SJCRH30 (cell line): ENCODE data around the gene NAPSA. TPM values are rescaled to one million over a fixed set of nuclear protein-coding genes. Genes with fewer than 3 reads are reported as not detected.
"Not testable (repeated sequence)": the region's sequence is repeated elsewhere in the genome, so short reads cannot be mapped to it uniquely, and the experiment has no call there.

Source experiments
- DNase-seq, 2 experiments: peaks; one replicate each; pipeline ENCODE4 v3.0.0-alpha.2; 2015 to 2020
- H3K27ac ChIP-seq: fragments of 250-450 bp; sonication (Bioruptor Pico); 2 replicates; pipeline ENCODE4 v1.5.1; 2020; ENCODE audit warnings: mild to moderate bottlenecking, moderate library complexity
- H3K27me3 ChIP-seq: fragments of 250-450 bp; sonication (Bioruptor Pico); 2 replicates; pipeline ENCODE4 v1.5.1; 2020; ENCODE audit warnings: mild to moderate bottlenecking, moderate library complexity
- H3K36me3 ChIP-seq: fragments of 250-450 bp; sonication (Bioruptor Pico); 2 replicates; pipeline ENCODE4 v1.5.1; 2020; ENCODE audit warnings: mild to moderate bottlenecking, moderate library complexity
- H3K4me1 ChIP-seq: fragments of 250-450 bp; sonication (Bioruptor Pico); 2 replicates; pipeline ENCODE4 v1.5.1; 2020; ENCODE audit warnings: mild to moderate bottlenecking, moderate library complexity
- H3K4me3 ChIP-seq: fragments of 250-450 bp; sonication (Bioruptor Pico); 2 replicates; pipeline ENCODE4 v1.5.1; 2020; ENCODE audit warnings: mild to moderate bottlenecking, moderate library complexity
- H3K9me3 ChIP-seq: fragments of 250-450 bp; sonication (Bioruptor Pico); replicated peaks from 2 replicates; pipeline ENCODE4 v1.5.1; 2020; ENCODE audit warnings: mild to moderate bottlenecking, moderate library complexity
- total RNA-seq: library from RNA; depleted of rRNA; stranded (reverse); fragments of >200 nt; shearing (Covaris generic); gene quantifications from 2 replicates; pipeline ENCODE4 v1.2.3, GENCODE V29; 2014

Gene NAPSA
- total RNA-seq, 1 experiment from 2014 or later, result 0.08 TPM

DNA sequence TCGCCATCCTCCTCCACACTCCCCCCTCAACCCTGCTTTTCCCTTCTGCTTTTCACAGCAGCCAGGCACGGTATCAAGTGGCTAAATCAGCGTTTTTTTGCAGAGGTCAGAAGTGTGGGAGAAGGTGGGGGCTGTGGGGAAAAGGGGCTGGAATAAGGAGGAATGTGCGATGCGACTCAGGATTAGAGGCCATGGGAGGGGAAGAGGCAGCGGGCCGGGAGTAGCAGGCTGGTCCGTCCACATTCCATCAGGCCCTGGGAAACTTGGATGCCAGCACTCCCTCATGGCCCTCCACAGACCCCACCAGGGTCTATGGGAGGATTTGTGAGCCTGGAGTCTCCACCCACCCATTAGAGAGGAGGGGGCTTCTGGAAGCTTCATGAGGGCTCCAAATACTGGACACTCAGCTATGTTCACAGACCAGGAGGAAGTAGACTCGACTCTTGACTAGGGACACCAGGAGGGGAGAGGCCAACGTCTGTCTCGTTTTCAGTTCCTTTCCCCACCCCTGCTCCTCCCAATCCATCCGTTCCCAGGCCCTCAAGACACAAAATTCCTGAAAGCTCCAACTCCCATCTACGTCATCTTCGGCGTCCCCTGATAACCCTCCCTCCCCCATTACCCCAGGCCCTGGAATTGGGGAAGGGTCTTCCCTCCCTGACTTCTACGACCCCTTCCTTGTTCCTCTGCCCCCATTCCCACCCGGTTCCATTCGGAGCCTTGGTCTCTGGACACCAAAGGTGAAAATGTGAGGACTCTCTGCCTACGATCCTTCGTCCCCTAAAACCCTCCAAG is 33.0 kb downstream of the NAPSA start:
- DNase-seq, result no peak
- H3K27ac ChIP-seq, result no peak overlapping the region
- no peaks in the 10 kb centered on the region for H3K4me1 ChIP-seq
- H3K36me3 ChIP-seq, result no peaks in the 10 kb centered on the region
- no peaks in the 10 kb centered on the region for H3K9me3 ChIP-seq
- no peaks in the 10 kb centered on the region for H3K27me3 ChIP-seq
- H3K4me3 ChIP-seq, result no peak overlapping the region

DNA sequence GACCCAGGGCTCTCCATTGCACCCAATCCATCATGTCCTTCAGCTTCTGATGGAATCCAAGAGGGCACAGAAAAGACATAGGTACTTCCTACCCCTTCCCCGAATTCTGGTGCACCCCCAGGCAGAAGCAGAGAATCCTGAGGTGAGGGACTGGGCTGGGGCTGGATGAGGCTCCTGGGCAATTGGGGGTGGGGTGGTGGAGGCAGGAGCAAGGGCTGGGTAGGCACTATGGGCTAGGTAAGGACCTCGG is 33.5 kb downstream of the NAPSA start:
- H3K27me3 ChIP-seq, result no peaks in the 10 kb centered on the region
- H3K4me1 ChIP-seq, result no peaks in the 10 kb centered on the region
- H3K9me3 ChIP-seq, result no peaks in the 10 kb centered on the region
- H3K36me3 ChIP-seq, result no peaks in the 10 kb centered on the region
- H3K4me3 ChIP-seq, result no peak overlapping the region
- no peak for DNase-seq
- H3K27ac ChIP-seq, result no peak overlapping the region

DNA sequence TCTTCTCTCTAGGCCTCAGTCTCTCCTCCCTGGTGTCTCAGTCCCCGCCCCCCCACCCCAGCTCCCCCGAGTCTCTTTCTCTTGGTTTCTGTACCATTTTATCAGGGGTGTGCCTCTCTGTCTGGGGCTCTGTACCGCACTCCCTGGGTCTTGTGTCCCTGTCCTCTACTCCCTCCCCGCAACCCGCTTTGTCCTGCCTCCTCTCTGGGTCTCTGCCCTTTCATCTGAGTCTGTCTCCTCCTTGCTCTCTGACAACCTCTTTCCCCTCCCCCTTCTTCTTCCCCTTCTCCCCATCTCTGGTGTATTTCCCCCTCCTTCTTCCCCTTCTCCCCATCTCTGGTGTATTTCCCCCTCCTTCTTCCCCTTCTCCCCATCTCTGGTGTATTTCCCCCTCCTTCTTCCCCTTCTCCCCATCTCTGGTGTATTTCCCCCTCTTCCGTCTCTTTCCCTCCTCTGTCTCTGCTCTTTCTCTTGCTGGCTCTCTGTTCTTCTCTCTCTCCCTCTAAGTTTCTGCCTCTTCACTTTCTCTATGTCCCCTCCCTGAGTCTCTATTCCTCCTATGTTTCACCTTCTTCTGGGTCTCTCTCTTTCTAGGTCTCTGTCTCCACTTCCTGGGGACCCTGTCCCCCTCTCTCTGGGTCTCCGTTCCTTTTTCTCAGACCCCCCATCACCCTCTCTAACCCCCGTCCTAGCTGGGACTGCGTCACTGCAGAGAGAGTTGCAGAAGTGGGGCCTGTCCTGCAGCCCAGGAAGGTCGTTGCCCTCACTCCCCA is 34.0 kb downstream of the NAPSA start:
- Histone ChIP-seq H3K9me3 (no peaks in the 10 kb centered on the region), H3K27ac (no peak overlapping the region), H3K4me1 (no peaks in the 10 kb centered on the region), H3K36me3 (no peaks in the 10 kb centered on the region), H3K4me3 (peak overlapping the region; percentile 52), H3K27me3 (no peaks in the 10 kb centered on the region)
- DNase-seq, result no peak

DNA sequence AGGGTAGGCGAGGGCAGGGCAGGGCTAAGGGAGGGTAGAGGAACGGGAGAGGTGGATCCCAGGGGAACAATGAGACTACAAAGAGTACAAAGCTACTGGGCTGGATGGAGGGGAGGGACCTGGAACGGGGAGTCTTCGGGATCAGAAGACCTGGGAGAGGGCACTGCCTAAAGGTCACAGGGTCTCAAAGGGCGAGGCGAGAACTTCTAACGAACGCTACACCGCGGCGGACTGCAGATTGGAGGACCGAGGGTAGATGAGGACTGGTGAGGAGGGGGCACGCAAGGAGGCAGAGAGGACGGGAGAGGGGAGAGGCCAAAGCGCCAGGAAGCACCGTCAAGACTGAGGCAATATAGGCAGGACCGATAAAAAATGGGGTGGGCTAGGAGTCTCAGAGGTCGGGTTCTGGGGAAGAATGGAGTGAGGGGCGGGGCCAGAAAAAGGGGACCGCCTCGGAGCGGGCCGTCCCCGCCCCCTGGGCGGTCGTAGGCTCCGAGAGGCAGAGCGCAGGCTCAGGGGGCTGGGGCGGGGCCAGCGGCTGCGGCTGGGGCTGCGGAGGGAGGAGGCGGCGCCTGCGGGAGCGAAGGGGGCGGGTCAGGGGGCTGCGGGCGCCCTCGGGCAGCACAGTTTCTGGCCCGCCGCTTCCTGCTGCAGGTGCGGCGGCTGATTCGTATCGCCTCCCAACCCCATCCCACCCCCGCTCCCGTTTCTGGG is 34.9 kb downstream of the NAPSA start:
- Histone ChIP-seq H3K27ac (no peak overlapping the region), H3K4me3 (peak overlapping the region; percentile 52), H3K4me1 (peaks cover 4% of the 10 kb centered on the region; the same call in 1 of the 2 replicates), H3K27me3 (no peaks in the 10 kb centered on the region), H3K9me3 (no peaks in the 10 kb centered on the region), H3K36me3 (no peaks in the 10 kb centered on the region)
- peak; percentile 89 to 90 for DNase-seq

DNA sequence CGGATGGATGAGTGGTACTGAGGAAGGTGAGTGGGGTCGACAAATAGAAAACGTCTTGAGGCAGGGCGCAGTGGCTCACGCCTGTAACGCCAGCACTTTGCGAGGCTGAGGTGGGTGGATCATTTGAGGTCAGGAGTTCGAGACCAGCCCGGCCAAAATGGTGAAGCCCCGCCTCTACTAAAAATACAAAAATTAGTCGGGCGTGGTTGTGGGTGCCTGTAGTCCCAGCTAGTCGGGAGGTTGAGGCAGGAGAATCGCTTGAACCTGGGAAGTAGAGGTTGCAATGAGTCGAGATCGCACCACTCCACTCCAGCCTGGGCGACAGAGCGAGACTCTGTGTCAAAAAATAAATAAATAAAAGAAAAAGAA is 35.5 kb downstream of the NAPSA start:
- H3K36me3 ChIP-seq, DNase-seq, H3K4me1 ChIP-seq, H3K27me3 ChIP-seq, H3K9me3 ChIP-seq: not testable (repeated sequence)
- Histone ChIP-seq H3K27ac (peak overlapping the region; percentile 27), H3K4me3 (peak overlapping the region; percentile 46)

DNA sequence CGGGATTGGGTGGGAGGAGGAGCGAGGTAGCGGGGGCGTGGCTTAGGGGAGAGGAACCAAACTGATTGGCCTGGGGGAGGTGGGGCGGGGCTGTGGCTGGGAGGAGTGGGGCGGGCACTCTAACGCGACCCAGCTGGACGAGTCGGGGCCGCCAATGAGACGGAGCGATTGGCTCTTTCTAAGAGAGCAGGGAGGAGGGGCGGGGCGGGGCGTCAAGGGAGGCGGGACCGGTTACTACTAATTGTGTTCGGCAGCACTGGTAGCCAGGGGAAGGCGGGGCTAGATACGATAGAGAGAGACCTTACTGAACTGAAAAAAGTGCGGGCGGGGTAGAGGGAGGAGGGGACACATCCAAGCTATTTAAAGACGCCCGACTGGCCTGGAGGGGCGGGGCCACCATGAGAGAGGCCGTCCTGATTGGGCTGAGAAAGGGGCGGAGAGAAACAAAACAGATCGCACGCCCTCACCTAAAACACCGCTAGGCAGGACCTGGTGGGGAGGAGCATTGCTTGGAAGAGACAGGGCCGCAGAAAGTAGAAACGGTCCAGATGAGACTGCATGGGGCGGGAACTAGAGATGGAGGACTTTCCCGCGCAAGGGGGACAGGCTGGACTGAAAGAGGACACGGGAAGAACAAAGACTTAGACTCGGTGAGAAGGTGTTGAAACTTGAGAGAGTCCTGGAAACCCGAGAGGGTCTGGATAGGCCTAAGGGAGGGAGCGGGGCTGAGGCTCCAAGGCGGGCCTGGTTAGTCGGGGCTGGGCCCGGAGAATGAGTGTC is 36.1 kb downstream of the NAPSA start, which contains the start of gene KCNC3:
Gene KCNC3, minus strand, starts transcription at position 232 of the 780 bp plus-strand sequence. CDS start 295 bp downstream, outside the sequence.
- Histone ChIP-seq H3K27ac (peak within 1 kb of the TSS; percentile 27), H3K27me3 (no peaks in the 10 kb centered on the region), H3K9me3 (no peaks in the 10 kb centered on the region), H3K4me3 (peak within 1 kb of the TSS; percentile 57), H3K4me1 (peaks cover 9% of the 10 kb centered on the region; the same call in 1 of the 2 replicates), H3K36me3 (no peaks in the 10 kb centered on the region)
- DNase-seq, result peak; percentile 100

DNA sequence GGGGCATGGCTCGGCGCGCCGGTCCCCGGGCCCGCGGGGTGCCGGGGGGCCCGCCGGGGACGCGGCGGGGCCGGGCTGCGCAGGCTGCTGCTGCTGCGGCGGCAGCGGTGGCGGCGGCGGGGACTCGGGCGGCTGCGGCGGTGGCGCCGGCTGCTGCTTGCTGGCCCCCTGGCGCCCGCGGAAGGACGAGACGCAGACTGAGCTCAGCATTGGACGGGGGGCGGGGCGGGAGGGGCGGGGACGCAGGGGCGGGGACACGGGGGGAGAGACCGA is 36.6 kb downstream of the NAPSA start:
- H3K27me3 ChIP-seq, result no peaks in the 10 kb centered on the region
- no peaks in the 10 kb centered on the region for H3K9me3 ChIP-seq
- no peaks in the 10 kb centered on the region for H3K36me3 ChIP-seq
- DNase-seq, result no peak
- peak overlapping the region; percentile 57 for H3K4me3 ChIP-seq
- H3K27ac ChIP-seq, result no peak overlapping the region
- H3K4me1 ChIP-seq, result peaks cover 9% of the 10 kb centered on the region; the same call in 1 of the 2 replicates

DNA sequence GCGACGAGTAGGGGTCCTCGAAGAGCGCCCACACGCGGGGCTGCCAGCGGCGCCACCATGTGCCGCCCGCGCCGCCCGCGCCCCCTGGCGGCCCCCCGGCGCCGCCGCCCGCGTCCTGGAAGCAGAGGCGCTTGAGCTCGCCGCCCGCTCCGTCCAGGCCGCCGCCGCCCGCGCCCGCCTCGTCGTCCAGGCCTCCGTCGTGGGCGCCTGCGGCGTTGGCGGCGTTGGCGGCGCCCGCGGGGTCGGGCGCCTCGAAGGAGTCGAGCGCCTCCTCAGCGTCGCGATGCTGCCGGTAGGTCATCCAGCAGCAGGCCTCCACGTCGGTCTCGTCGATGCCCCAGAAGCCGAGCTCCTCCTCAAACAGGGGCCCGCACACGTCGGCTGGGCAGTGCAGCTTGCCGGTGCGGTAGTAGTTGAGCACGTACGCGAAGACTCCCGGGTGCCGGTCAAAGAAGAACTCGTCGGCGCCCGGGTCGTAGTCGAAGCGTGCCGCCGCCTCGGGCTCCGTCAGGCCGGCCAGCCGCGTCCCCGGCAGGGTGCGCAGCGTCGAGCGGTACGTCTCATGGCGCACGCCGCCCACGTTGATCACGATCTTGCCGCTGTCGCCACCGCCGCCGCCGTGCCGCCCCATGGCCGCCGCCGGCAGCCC is 37.1 kb downstream of the NAPSA start:
- no peaks in the 10 kb centered on the region for H3K27me3 ChIP-seq
- H3K4me1 ChIP-seq, result peaks cover 9% of the 10 kb centered on the region; the same call in 1 of the 2 replicates
- 0 out of 2 replicates have a peak, but pooled peaks cover 2% of the 10 kb centered on the region for H3K36me3 ChIP-seq
- no peaks in the 10 kb centered on the region for H3K9me3 ChIP-seq
- no peak overlapping the region for H3K27ac ChIP-seq
- DNase-seq, result peak in 1 of 2 experiments; percentile 36
- peak overlapping the region; percentile 57 for H3K4me3 ChIP-seq

DNA sequence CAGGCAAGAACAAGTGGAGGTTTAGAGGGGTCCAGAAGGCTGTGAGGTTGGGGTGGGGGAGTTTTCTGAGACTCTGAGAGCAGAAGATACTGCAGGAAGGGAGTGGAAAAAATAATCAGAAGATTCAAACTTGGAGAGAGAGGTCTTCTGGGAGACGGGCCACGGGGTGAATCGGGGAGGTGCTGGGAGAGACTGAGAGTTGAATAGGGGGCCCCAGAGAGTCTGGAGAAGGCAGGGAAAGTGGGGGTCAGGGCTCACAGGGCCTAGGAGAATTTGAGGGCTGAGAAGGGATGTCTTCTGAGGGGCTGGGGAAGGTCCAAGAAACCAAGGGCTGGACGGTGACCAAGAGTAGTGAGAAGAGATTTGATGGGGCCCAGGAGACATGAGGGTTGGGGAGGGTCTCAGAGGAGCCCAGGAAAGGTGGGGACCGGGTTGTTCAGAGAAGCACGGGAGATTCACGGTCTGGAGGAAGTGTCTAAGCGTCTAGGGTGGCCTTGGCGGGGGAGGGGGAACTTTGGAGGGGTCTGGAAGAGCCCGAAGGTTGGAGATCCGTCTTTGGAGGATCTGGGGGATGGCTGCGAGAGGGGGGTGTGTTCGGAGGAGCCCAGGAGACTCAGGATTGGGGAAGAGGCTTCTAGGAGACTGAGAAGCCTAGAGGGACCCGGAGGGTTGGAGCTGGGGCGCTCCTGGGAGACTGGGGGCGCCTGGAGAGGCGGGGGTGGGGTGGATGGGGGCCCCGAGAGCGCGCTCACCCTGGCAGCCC is 37.8 kb downstream of the NAPSA start:
- no peak for DNase-seq
- H3K36me3 ChIP-seq, result 0 out of 2 replicates have a peak, but pooled peaks cover 2% of the 10 kb centered on the region
- no peaks in the 10 kb centered on the region for H3K9me3 ChIP-seq
- no peak overlapping the region for H3K27ac ChIP-seq
- H3K4me3 ChIP-seq, result no peak overlapping the region
- H3K27me3 ChIP-seq, result no peaks in the 10 kb centered on the region
- peaks cover 9% of the 10 kb centered on the region; the same call in 1 of the 2 replicates for H3K4me1 ChIP-seq

DNA sequence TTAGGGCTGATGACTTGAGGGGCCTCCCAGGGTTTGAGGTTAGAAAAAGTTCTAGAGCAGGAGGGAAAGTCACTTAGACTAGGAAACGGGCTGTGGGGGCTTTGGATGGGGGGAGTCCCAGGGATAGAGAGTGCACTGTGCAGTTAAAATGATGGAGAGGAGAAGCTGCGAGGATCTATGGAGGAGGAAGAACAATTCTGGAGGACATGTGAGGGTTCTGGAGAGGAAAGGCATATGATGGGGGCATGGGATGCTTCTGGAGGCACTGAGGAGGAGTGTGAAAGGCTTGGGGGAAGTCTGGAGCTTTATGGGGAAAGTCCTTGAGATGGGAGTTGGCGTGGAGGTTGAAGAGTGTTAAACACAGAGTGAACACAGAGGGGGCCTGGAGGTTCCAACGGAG is 38.4 kb downstream of the NAPSA start:
- H3K27me3 ChIP-seq, result no peaks in the 10 kb centered on the region
- no peak for DNase-seq
- 0 out of 2 replicates have a peak, but pooled peaks cover 2% of the 10 kb centered on the region for H3K36me3 ChIP-seq
- H3K4me1 ChIP-seq, result peaks cover 9% of the 10 kb centered on the region; the same call in 1 of the 2 replicates
- H3K4me3 ChIP-seq, result no peak overlapping the region
- H3K27ac ChIP-seq, result no peak overlapping the region
- no peaks in the 10 kb centered on the region for H3K9me3 ChIP-seq

DNA sequence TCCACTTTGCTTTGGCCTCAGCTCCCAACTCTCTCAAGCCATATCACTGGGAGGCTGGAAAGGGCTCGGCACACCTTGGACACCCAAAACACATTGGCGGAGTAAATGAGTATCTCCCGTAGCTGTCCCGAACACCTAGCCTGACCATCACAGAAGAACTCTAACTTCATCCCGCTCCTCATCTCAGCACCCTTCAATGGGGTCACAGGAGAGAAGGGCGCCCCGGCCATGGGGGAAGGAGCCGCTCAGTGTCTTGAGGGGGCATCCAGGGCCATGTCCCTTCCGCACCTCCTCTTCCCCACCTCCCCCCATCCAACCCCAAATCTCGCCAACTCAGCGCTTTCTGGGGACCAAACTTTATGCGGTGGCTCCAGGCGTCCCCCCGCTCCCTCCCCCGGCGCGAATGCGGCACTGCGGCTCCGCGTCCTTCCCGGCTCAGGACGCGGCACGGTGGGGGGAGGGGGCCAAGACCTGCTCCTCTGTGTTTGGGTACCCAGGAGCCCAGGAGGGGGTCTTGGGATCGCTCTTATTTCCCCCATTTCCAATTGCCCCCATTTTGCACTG is 39.3 kb downstream of the NAPSA start:
- H3K27ac ChIP-seq, result no peak overlapping the region
- no peaks in the 10 kb centered on the region for H3K9me3 ChIP-seq
- H3K4me3 ChIP-seq, result no peak overlapping the region
- DNase-seq, result no peak
- H3K4me1 ChIP-seq, result peaks cover 9% of the 10 kb centered on the region; the same call in 1 of the 2 replicates
- H3K27me3 ChIP-seq, result no peaks in the 10 kb centered on the region
- 0 out of 2 replicates have a peak, but pooled peaks cover 2% of the 10 kb centered on the region for H3K36me3 ChIP-seq

DNA sequence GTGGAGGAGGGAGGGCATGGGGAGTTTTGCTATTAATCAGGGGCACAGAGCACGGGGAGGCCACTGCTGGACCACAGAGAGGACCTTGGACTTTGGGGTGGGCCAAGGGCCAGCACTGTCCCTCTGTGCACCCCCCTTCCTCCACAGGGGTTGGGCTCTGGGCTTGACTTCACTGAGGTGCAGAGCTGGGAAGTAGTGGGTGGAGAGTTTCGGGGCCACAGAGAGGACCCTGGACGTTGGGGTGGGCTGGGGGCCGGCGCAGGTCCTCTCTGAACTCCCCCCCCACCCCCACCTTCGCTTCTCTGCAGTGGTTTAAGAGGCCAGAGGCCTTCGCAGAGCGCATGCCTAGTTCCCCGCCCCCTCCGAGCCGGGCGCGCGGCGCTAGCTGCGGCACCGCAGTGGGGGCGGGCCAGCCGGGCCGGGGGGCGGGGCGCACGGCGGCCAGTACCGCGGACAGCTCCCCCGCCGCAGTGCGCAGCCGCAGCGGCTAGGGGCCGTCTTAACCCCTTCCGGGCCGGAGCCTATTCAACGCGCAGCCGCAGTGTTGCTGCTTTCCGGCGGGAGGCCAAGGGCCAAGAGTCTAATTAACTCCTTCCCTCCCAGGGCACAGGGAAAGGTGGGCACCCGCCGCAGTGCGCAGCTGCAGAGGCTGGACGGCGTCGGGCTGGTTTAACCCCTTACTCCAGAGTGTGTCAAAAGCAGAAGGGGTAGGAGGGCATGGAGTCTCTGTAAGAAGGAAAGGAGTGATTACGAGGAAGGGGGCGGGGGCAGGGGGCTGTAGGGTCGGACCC is 39.9 kb downstream of the NAPSA start:
- H3K4me3 ChIP-seq, result no peak overlapping the region
- no peaks in the 10 kb centered on the region for H3K9me3 ChIP-seq
- H3K36me3 ChIP-seq, result 0 out of 2 replicates have a peak, but pooled peaks cover 2% of the 10 kb centered on the region
- peak; percentile 85 to 88 for DNase-seq
- no peaks in the 10 kb centered on the region for H3K27me3 ChIP-seq
- H3K27ac ChIP-seq, result no peak overlapping the region
- peaks cover 9% of the 10 kb centered on the region; the same call in 1 of the 2 replicates for H3K4me1 ChIP-seq
